ENCODE measurements around the gene ZNF418. TPM values are rescaled to one million over a fixed set of nuclear protein-coding genes. Genes with fewer than 3 reads are reported as not detected.

Gene ZNF418
- total and polyA plus RNA-seq, 2 of the 13 experiments (the other 11 are each of a cell fraction or from before 2014, with no cell fraction given): 0.07 to 0.27 TPM

DNA sequence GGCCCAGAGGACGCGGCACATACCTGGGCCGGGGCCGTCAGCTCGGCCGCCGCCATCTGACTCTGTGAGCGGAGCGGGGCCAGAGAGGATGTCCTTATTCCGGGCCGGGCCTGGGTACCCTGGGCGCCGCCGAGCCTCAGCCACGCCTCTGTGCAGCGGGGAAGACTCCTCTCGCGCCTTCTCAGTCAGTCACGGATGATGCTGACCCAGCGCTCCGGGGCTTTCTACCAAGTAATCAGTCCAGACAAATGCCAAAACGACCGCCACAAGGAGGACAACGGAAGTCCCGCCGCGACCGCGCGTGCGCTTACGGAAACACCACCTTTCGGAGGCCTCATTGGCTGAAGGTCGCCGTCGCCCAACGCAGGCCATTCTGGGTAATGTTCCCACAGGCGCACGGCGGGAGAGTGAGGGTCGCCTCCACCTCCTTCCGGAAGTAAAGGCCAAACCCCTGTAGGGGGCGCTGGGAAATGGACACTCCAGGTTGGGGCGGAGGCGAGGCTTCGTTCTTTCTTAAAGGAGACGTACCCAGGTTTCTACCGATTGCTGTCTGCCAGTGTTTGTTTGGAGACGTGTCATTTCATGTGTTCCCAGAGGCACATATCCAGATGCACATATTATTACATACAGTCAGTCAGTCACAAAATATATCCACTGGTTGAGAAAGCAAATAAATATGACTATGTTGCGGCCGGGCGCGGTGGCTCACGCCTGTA is 12.4 kb upstream of the ZNF418 start, which contains the start of gene ZNF256 (continued):
- TF ChIP-seq, protein P1, sequence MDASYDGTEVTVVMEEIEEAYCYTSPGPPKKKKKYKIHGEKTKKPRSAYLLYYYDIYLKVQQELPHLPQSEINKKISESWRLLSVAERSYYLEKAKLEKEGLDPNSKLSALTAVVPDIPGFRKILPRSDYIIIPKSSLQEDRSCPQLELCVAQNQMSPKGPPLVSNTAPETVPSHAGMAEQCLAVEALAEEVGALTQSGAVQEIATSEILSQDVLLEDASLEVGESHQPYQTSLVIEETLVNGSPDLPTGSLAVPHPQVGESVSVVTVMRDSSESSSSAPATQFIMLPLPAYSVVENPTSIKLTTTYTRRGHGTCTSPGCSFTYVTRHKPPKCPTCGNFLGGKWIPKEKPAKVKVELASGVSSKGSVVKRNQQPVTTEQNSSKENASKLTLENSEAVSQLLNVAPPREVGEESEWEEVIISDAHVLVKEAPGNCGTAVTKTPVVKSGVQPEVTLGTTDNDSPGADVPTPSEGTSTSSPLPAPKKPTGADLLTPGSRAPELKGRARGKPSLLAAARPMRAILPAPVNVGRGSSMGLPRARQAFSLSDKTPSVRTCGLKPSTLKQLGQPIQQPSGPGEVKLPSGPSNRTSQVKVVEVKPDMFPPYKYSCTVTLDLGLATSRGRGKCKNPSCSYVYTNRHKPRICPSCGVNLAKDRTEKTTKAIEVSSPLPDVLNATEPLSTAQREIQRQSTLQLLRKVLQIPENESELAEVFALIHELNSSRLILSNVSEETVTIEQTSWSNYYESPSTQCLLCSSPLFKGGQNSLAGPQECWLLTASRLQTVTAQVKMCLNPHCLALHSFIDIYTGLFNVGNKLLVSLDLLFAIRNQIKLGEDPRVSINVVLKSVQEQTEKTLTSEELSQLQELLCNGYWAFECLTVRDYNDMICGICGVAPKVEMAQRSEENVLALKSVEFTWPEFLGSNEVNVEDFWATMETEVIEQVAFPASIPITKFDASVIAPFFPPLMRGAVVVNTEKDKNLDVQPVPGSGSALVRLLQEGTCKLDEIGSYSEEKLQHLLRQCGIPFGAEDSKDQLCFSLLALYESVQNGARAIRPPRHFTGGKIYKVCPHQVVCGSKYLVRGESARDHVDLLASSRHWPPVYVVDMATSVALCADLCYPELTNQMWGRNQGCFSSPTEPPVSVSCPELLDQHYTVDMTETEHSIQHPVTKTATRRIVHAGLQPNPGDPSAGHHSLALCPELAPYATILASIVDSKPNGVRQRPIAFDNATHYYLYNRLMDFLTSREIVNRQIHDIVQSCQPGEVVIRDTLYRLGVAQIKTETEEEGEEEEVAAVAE (CRISPR knock-in tag; IDR thresholded peaks at IDR 0.05; ENCODE audit: borderline replicate concordance): peak; percentile 85
- TF ChIP-seq ZNF142 (CRISPR knock-in tag; IDR thresholded peaks at IDR 0.05) (peak; percentile 52; the same call in 1 of the 2 replicates), ZFP90 (CRISPR knock-in tag; IDR thresholded peaks at IDR 0.05; ENCODE audit: borderline replicate concordance) (peak; percentile 68; the same call in 1 of the 2 replicates), ZNF260 (CRISPR knock-in tag; IDR thresholded peaks at IDR 0.05; ENCODE audit: borderline replicate concordance, low read depth) (no peak), NCOA2 (CRISPR knock-in tag; IDR thresholded peaks at IDR 0.05) (peak; percentile 58; the same call in 1 of the 2 replicates), ZC3H13 (CRISPR knock-in tag; IDR thresholded peaks at IDR 0.05) (no peak), ZSCAN29 (CRISPR knock-in tag; conservative IDR thresholded peaks at IDR 0.05) (no peak), XRCC5 (optimal IDR thresholded peaks at IDR 0.05; ENCODE audit: low read length) (peak; percentile 85), RARA (CRISPR knock-in tag; IDR thresholded peaks at IDR 0.05) (no peak)
- TF ChIP-seq, protein P2, sequence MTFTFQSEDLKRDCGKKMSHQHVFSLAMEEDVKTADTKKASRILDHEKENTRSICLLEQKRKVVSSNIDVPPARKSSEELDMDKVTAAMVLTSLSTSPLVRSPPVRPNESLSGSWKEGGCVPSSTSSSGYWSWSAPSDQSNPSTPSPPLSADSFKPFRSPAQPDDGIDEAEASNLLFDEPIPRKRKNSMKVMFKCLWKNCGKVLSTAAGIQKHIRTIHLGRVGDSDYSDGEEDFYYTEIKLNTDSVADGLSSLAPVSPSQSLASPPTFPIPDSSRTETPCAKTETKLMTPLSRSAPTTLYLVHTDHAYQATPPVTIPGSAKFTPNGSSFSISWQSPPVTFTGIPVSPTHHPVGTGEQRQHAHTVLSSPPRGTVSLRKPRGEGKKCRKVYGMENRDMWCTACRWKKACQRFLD (CRISPR knock-in tag; IDR thresholded peaks at IDR 0.05; ENCODE audit: borderline replicate concordance): 0 out of 2 replicates have a peak, but pooled peaks have one; percentile 52

Data from HepG2 (cell line).